Activated CD4-positive, alpha-beta T cell treated with anti-CD3 and anti-CD28 coated beads for 24 hours (primary cell): ENCODE measurements around the gene S1PR3.

Experiments used
- DNase-seq, 2 donors: peaks; one replicate each; pipeline ENCODE4 v3.0.0-alpha.2; 2020; ENCODE audit warnings: low read depth in 2 of 2

The S1PR3 gene

DNA sequence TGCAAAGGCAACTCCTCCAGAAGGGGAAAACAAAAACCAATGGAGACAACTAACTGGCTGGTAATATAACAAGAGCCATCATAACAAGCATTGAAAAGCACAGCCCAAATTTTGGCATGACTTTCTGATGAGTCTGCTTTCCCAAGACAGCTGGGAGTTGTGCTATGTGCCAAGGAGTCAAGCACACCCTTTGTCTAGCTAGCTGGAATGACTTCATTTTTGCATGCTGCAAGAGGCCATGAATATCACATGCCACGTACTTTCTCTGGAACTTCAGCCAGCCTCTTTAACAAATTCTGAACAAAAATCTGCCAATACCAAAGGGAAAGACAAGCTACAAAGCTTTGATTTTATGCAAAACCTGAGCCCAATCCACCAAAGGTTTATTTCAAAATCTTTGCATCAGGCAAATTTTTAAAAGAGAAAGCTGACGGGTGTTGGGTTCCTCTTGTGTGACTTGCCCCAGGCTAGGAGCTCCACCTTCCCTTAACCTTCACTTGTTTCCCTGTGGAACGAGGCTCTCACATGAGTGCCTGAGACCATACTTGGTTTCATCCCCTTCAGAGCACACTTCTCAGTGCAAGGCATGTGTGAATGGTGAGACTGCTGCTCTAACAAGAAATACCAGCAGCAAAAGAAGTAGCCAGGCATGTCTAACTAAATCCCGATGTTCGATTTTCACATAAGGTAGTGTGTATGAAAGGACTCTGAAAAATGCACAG lies 47.3 kb downstream of the S1PR3 start:
- no peak for DNase-seq

GRCh38 chr9:89039104-89039465 lies 47.8 kb downstream of the S1PR3 start:
- DNase-seq: no peak

DNA sequence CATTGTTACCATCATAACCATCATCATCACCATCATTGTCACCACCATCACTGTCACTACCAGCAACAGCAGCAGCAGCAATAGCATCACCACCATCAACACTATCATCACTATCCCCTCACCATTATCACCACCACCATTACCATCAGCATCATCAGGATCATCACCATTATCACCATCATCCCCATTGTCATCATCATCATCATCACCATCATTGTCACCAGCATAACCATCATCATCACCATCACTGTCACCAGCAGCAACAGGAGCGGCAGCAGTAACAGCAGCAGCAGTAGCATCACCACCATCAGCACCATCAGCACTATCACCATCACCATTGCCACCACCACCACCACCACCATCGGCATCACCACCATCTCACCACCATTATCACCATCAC lies 48.4 kb downstream of the S1PR3 start:
- DNase-seq: no peak

DNA sequence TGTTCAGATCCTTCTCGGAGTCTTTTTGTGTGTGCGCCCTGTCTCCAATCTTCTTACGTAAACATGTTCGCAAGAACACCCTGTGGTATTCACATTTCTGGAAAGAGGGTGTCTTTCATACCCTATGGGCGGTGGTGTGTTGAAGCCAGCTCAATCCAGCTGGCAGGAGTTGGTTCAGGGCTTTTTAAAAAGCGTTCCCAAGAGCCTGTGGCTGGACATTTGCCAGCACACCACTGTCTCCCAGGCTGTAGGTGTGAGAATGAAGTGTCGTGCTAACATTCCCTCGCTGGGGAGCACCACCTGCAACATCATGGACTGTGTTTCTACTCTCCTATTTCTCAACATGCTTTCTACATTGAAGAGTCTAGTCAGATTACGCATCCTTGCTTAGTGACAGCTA lies 51.7 kb downstream of the S1PR3 start:
- no peak for DNase-seq

- DNase-seq: no peak
Observed at GRCh38 chr9:89044104-89044503, 52.8 kb downstream of the S1PR3 start.

DNA sequence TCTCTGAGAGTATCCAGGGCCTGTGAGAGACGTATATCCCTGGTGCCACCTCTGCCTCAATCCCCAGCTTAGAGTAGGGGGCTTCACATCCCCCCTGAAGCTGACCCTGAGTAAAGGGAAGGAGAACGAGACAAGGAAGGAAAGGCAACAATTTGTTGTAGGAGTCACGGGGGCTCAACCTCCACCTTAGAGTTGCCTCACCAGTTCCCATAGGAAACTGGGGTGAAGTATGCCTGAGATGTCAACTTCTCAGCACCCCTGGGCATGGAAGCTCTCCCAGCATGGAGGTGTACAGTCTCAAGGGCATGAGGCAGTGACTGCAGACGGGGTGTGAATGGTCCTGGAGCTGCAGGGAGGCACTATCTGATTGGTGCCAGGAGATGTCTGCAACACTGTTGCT lies 53.6 kb downstream of the S1PR3 start:
- no peak for DNase-seq

GRCh38 chr9:89046832-89047231 lies 55.6 kb downstream of the S1PR3 start:
- no peak for DNase-seq

DNA sequence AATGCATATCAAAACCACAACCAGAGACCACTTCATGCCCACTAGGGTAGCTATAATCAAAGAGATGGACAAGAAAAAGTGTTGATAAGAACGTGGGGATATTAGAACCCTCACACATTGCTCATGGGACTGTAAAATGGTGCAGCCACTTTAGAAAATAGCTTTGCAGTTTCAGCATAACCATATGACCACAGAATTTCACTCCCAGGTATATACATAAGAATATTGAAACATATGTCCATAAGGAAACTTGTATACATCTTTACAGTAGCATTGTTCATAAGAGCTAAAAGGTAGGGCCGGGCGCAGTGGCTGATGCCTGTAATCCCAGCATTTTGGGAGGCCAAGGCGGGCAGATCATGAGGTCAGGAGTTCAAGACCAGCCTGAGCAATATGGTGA lies 56.4 kb downstream of the S1PR3 start:
- DNase-seq: no peak

DNA sequence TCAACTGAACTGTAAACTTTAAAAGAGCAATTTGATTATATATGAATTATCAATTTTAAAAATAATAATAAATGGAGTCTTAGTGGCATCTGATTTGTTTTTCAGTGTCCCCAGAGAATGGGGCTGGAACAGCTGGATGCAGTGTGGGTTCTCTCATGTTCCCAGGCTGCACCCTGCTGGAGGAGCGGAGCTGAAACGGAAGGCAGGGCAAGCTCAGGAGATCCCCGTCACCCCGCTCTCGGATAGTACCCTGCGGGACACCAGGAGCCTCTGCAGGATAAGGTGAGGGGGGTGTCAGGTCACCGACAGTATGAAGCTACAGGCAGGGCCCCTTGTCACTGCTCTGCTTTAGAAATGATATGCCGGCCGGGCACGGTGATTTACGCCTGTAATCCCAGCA lies 57.3 kb downstream of the S1PR3 start:
- DNase-seq: no peak

DNA sequence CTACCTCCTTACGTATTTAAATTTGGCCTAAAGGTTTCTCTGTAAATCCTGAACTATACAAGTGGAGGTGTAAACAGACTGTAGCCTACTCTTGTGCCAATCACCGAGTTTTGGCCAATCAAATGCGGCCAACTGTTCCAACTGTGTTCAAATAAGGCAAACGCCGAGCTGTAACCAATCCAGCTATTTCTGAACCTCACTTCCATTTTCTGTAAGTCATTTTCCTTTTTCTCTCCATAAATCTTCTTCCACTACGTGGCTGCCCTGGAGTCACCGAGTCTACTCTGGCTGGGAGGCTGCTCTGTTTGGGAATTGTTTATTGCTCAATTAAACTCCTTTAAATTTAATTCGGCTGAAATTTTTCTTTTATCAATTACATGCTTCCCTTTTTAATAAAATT lies 58.4 kb downstream of the S1PR3 start:
- no peak for DNase-seq

- DNase-seq: no peak
Observed at GRCh38 chr9:89051421-89052025, 60.3 kb downstream of the S1PR3 start.

DNA sequence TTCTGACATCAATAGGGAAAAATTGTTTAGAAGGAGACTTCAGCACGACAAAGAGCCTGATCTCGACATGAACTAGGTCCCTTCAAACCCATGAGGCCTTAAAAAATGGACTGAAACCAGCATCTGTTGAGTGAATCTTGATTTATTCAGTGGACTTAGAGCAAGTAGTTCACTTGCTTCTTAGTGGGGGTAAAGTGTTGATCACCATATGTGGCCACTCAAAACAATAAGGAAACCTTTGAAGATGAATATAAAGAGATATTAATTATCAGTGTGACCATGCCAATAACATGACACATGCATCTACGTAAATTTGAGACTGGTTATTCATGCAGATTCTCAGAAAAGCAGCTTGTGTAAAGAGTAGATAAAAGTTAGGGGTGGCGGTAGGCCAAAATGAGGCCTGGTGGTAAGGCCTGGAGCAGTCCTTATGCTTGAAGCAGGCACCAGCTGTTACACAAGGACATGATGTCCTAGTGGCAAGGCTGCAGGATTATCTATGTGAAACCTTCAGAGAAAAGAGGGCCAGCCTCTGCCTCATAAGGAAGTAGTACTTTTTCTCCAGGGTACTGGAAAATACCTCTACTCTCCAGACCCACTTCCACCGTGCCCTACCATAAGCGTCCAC lies 61.3 kb downstream of the S1PR3 start:
- no peak for DNase-seq

DNA sequence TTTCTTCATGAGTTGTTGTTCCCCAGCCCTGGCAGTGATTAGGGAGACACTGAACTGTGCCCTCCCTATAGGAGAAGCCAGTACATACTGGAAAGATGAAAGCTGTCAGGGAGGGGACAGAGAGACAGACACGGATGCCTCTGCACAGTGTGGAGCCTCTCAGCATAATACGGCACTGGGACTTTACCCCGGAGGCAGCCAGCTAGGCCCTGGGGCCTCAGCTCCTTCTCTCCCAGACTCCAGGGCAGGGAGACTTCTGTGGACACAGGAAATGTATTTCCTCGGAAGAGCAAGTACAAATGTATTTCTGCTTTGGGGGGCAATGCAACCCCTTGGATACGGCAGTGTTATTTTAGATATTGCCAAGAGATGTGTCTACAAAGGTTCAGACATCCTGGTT lies 62.0 kb downstream of the S1PR3 start:
- DNase-seq: no peak
